ENCODE data around the gene CORO2B. TPM values are rescaled to one million over a fixed set of nuclear protein-coding genes. Genes with fewer than 3 reads are reported as not detected.
"Not testable (repeated sequence)": the region's sequence is repeated elsewhere in the genome, so short reads cannot be mapped to it uniquely, and the experiment has no call there.

Gene CORO2B
- total RNA-seq, 1 donor from 2014 or later: 82.5 TPM

- Mint-ChIP-seq H3K9me3 (ENCODE audit: low read depth) (no peaks in the 10 kb centered on the region), H3K4me1 (ENCODE audit: low read depth) (peaks cover 89% of the 10 kb centered on the region), H3K4me3 (ENCODE audit: unreplicated experiment) (no peak overlapping the region), H3K36me3 (ENCODE audit: low read depth) (peaks cover 2% of the 10 kb centered on the region), H3K27me3 (ENCODE audit: low read depth) (no peaks in the 10 kb centered on the region), H3K27ac (ENCODE audit: unreplicated experiment) (peak overlapping the region; percentile 90)
- DNase-seq (ENCODE audit: low spot score): no peak
- no peak for TF ChIP-seq CTCF (IDR thresholded peaks at IDR 0.05)
These were observed 20.8 kb downstream of the CORO2B start for GRCh38 chr15:68599560-68600071.

- H3K4me1 Mint-ChIP-seq (ENCODE audit: low read depth): peaks cover 89% of the 10 kb centered on the region
- no peak for TF ChIP-seq CTCF (IDR thresholded peaks at IDR 0.05)
- H3K27me3 Mint-ChIP-seq (ENCODE audit: low read depth): no peaks in the 10 kb centered on the region
- no peaks in the 10 kb centered on the region for H3K9me3 Mint-ChIP-seq (ENCODE audit: low read depth)
- no peak overlapping the region for H3K4me3 Mint-ChIP-seq (ENCODE audit: unreplicated experiment)
- H3K27ac Mint-ChIP-seq (ENCODE audit: unreplicated experiment): peak overlapping the region; percentile 51
- no peak for DNase-seq (ENCODE audit: low spot score)
- H3K36me3 Mint-ChIP-seq (ENCODE audit: low read depth): peaks cover 4% of the 10 kb centered on the region
These were observed 22.7 kb downstream of the CORO2B start for GRCh38 chr15:68601206-68602197.

DNA sequence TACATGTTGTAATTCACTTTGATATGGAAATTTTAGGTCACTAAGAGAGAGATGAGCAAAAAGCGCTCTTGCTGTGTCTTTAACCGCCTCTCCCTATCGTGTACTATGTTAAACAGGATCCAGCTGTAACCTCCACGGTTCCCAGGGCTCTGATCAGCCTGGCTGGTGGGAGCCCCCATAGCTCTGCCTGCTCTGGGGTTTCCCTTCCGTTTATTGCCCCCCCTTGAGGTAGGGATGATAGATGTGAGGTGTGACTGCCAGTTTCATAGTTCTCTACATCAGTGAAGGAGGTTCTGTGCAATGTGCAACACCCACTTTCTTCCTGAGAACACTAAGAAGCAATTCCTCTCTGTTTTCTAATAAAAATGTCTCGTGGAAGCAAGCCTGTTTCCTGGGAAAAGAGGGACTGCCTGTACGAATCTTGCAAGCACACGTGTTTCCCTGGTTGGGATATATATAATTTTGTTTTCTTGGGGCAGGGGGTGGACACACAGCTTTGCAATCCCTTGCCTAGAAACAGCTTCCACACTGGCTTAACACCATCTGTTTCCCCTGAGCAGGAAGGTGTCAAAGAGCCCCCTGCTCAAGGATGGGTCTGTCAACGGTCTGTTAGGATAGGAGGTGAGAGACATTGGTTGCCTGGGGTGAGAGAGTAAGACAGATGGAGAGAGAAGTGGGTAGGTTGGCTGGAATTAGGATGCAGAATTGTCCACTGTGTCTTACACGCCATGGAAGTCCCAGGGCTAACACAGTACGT is 23.8 kb downstream of the CORO2B start:
- no peak for DNase-seq (ENCODE audit: low spot score)
- Mint-ChIP-seq H3K36me3 (ENCODE audit: low read depth) (peaks cover 4% of the 10 kb centered on the region), H3K9me3 (ENCODE audit: low read depth) (no peaks in the 10 kb centered on the region), H3K27me3 (ENCODE audit: low read depth) (no peaks in the 10 kb centered on the region), H3K27ac (ENCODE audit: unreplicated experiment) (peak overlapping the region; percentile 25), H3K4me3 (ENCODE audit: unreplicated experiment) (no peak overlapping the region), H3K4me1 (ENCODE audit: low read depth) (peaks cover 95% of the 10 kb centered on the region)
- no peak for TF ChIP-seq CTCF (IDR thresholded peaks at IDR 0.05)

GRCh38 chr15:68603216-68603595 is 24.4 kb downstream of the CORO2B start:
- Mint-ChIP-seq H3K27ac (ENCODE audit: unreplicated experiment) (peak overlapping the region; percentile 25), H3K4me1 (ENCODE audit: low read depth) (peaks cover 95% of the 10 kb centered on the region), H3K36me3 (ENCODE audit: low read depth) (peaks cover 4% of the 10 kb centered on the region), H3K9me3 (ENCODE audit: low read depth) (no peaks in the 10 kb centered on the region), H3K4me3 (ENCODE audit: unreplicated experiment) (no peak overlapping the region), H3K27me3 (ENCODE audit: low read depth) (no peaks in the 10 kb centered on the region)
- no peak for TF ChIP-seq CTCF (IDR thresholded peaks at IDR 0.05)
- no peak for DNase-seq (ENCODE audit: low spot score)

DNA sequence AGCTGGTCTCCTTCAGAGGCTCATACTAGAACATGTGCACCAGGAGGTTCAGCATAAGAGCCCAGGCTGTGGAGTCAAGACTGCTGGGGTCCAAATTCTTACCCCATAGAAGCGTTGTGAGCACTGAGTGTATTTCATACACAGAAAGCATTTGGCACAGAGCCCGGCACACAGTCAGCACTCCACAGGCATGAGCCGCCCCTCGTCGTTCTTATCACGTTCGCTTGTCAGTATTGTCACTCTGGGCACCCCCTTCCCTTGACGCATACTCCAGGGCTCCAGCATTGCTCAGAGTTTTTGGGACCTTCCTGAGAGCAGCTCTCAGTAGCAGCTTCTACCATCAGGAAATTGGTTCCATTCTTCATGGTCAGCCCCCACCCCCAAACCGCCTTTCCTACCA is 25.2 kb downstream of the CORO2B start:
- no peaks in the 10 kb centered on the region for H3K27me3 Mint-ChIP-seq (ENCODE audit: low read depth)
- no peak overlapping the region for H3K4me3 Mint-ChIP-seq (ENCODE audit: unreplicated experiment)
- H3K9me3 Mint-ChIP-seq (ENCODE audit: low read depth): no peaks in the 10 kb centered on the region
- no peak for DNase-seq (ENCODE audit: low spot score)
- H3K36me3 Mint-ChIP-seq (ENCODE audit: low read depth): peaks cover 4% of the 10 kb centered on the region
- no peak for TF ChIP-seq CTCF (IDR thresholded peaks at IDR 0.05)
- H3K4me1 Mint-ChIP-seq (ENCODE audit: low read depth): peaks cover 95% of the 10 kb centered on the region
- peak overlapping the region; percentile 8 for H3K27ac Mint-ChIP-seq (ENCODE audit: unreplicated experiment)

GRCh38 chr15:68604840-68605478 is 26.2 kb downstream of the CORO2B start:
- Mint-ChIP-seq H3K27ac (ENCODE audit: unreplicated experiment) (peak overlapping the region; percentile 78), H3K4me1 (ENCODE audit: low read depth) (peaks cover 95% of the 10 kb centered on the region)
- not testable (repeated sequence) for H3K9me3 Mint-ChIP-seq (ENCODE audit: low read depth); H3K27me3 Mint-ChIP-seq (ENCODE audit: low read depth); H3K4me3 Mint-ChIP-seq (ENCODE audit: unreplicated experiment); H3K36me3 Mint-ChIP-seq (ENCODE audit: low read depth); DNase-seq (ENCODE audit: low spot score)
